Head of caudate nucleus (tissue), 42 donors: Measurements from ENCODE around the gene MAOB.
"Not testable (repeated sequence)": the region's sequence is repeated elsewhere in the genome, so short reads cannot be mapped to it uniquely, and the experiment has no call there.

Source experiments
- DNase-seq, 42 donors: peaks; one replicate each; pipeline versions ENCODE4 v3.0.0 to v3.0.0-alpha.2; 2020 to 2021; ENCODE audit warnings: mixed read lengths in 7 of 42
- intact Hi-C: fragments of 100-400 bp; cut with DNase I; formaldehyde crosslinking; loops from one replicate; pipeline ENCODE4 v1.15.0; 2022

Gene MAOB

DNA sequence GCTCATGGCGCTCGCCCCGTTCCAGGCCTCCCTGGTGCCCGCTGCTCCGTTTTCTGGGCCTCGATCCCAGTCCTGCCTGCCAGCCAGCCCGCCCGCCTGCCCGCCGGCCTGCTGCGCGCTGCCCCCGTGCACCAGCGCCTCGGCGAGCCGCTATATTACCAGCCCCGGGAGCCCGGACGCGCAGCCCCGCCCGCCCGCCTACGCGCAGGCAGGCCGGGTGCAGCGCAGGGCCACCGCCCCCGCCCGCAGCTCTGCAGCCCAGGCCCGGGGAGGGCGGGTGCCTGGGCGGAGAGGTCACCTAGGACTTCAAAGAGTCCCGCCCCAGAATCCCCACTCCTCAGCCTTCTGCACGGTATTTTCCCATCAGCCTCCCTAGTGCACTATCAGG, at the start of gene MAOB:
Gene MAOB, minus strand, starts transcription at position 157 of the 388 bp plus-strand sequence. Its CDS starts 151 bp downstream, at position 6.
- DNase-seq: peak in 37 of 42 donors; percentile 8 to 65 (median 42)
- intact Hi-C loops: no loop called here

DNA sequence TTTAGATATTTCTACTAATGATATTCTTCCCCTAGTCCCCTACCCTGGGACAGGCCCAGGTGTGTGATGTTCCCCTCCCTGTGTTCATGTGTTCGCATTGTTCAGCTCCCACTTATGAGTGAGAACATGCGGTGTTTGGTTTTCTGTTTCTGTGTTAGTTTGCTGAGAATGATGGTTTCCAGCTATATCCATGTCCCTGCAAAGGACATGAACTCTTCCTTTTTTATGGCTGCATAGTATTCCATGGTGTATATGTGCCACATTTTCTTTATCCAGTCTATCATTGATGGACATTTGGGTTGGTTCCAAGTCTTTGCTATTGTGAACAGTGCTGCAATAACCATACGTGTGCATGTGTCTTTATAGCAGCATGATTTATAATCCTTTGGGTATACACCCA, 39.8 kb upstream of the MAOB start:
- intact Hi-C loops, DNase-seq: not testable (repeated sequence)

DNA sequence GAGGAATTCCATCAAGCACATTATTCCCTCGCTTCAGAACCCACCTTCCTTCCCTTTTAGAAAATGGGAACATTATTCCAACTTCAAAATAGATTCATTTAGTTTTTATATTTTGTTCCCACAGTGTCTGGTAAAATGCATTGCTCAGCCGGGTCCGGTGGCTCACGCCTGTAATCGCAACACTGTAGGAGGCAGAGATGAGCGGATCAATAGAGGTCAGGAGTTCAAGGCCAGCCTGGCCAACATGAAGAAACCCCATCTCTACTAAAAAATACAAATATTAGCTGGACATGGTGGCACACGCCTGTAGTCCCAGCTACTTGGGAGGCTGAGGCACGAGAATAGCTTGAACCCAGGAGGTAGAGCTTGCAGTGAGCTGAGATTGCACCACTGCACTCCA, 28.5 kb upstream of the MAOB start:
- intact Hi-C loops, DNase-seq: not testable (repeated sequence)

- intact Hi-C loops: no loop called here
- no peak for DNase-seq
Measured at GRCh38 chrX:43910012-43910411, 27.8 kb upstream of the MAOB start.

DNA sequence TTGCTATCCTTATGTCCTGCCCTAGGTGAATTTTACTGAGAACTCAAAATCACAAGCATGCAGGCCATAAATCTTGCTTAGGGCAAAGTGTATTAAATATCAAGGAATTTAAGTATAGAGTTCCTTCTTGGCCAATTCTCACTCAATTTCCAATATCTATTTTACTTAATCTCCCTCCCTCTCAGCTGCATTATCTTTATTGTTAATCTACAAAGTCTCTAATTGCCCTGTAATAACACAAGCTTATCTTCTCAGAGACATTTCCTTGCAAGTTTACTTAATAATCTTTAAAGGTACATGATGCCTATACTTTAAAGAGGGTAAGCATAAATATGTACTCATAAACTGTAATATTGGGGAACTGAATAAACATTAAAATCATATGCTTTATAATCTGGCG, 26.9 kb upstream of the MAOB start:
- intact Hi-C loops: no loop called here
- no peak for DNase-seq

- peak in 17 of 42 donors; percentile 12 to 61 (median 29) for DNase-seq
- intact Hi-C loops: no loop called here
Measured at GRCh38 chrX:43899878-43900815, 17.9 kb upstream of the MAOB start.

- intact Hi-C loops: no loop called here
- no peak for DNase-seq
Measured at GRCh38 chrX:43898406-43899035, 16.3 kb upstream of the MAOB start.

GRCh38 chrX:43897290-43897689, 15.0 kb upstream of the MAOB start:
- intact Hi-C loops: no loop called here
- DNase-seq: no peak

- no peak for DNase-seq
Measured at GRCh38 chrX:43892336-43892870, 10.2 kb upstream of the MAOB start.

DNA sequence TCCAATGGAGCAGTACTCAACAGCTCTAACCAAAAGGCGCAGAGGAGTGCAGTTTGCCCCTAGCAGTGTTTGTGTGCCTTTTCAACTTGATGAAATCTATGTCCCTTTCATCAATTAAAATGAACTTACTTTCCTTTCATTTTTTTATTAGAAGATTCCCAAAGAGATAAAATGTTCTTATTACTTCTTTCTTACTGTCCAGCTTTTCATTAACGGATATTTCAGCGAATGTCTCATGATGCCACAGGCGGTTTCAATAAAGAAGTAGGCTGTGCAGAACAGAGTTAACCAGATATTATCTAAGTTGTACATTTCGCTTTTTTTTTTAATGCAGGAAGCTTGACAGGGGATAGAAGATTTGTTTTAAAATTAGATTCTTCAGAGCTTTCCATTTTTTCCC, 3.4 kb upstream of the MAOB start:
- intact Hi-C loops: no loop called here
- DNase-seq: no peak

More at GRCh38 chrX:43892336-43892870, 10.2 kb upstream of the MAOB start:
- intact Hi-C loops: no loop called here

GRCh38 chrX:43881410-43882293, 598 bp downstream of the MAOB start:
- peak in 1 of 42 donors; percentile 12 for DNase-seq

DNA sequence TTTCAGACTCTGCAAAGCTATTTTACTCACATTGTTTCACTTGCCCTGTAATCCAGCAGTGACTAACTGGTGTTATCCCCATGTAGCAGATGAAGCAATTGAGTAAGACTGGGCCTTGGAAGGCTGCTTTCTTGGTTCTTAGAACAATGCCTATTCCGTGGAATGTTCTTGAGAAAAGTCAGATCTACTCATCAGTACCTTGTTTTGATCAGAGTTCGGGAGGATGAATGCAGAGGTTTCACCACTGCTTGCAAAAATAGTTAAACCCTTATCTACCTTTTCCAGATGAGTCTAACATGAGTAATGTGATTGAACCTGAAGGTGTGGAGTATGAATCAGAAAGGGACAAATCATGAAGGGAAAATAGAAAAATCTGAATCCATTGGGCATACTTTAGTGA, 1.8 kb downstream of the MAOB start:
- DNase-seq: no peak
- intact Hi-C loops: no loop called here

More at GRCh38 chrX:43881410-43882293, 598 bp downstream of the MAOB start:
- intact Hi-C loops: no loop called here

DNA sequence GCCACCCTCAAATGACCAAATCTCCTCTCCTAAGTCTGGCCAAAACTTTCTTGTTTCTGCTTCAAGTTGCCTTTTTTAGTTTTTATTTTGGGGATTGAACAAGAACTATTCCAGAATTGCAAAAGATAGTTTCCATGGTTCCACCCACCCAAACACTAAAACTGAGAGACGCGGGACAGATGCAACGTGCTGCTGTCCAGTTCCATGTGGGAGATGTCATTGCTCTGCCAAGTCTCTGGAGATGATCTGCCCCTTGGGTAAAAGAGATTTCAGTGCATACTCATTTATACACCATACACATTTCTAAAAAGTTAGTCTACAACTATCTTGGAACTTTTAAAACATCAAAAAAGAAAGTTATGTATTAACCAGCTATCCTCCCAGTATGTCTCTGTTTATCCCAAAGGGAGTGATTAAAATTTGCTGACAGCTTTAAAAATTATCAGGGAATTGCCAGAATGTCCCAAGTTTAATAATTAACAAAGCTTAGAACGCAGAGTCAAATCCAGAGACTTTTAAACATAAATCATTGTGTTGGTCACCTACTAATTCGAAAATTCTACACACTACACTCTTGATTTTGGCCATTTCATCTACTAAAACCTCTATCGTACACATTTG, 3.2 kb downstream of the MAOB start:
- no peak for DNase-seq

GRCh38 chrX:43876680-43877079, 5.6 kb downstream of the MAOB start:
- intact Hi-C loops: no loop called here
- DNase-seq: no peak

More for the DNA sequence above, 3.2 kb downstream of the MAOB start:
- intact Hi-C loops: no loop called here

DNA sequence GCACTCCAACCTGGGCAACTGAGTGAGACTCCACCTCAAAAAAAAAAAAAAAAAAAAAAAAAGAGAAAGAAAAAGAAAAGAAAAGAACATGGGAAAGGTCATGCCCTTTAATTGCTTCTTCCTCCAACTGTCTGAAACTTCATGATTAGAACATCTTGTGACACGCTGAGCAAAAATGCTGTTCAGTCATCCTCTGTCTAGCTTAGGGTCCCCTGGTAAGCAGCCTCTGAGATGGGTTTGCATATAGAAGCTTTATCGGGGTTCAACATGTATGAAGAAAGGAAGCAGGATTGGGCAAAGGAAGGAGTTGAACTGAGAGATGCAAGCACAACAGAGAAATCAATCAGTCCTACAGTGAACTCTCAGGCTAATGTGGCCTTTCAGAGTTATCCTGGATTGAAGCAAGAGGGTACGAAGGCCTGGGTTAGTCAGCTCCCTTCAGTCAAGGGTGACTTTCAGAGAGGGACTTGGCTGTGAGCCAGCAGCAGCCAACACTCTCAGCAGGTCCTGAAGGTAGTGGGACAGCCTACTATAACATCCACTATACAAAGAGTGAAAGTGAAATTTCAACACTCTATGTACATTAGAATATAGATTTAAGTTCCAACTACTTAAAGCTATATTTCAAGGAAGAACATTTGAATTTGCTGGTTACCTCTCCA, 11.4 kb downstream of the MAOB start:
- no peak for DNase-seq
- intact Hi-C loops: no loop called here

GRCh38 chrX:43870011-43870410, 12.2 kb downstream of the MAOB start:
- intact Hi-C loops: no loop called here
- DNase-seq: no peak

GRCh38 chrX:43868791-43869190, 13.5 kb downstream of the MAOB start:
- DNase-seq: no peak
- intact Hi-C loops: no loop called here

- no peak for DNase-seq
- intact Hi-C loops: no loop called here
Measured at GRCh38 chrX:43866423-43866822, 15.8 kb downstream of the MAOB start.
